SIG-M5 treated with dmso at 0.1 percent for 504 hours (cell line): ENCODE measurements around the gene GALNT2.

Source experiments
- DNase-seq: peaks from one replicate; lab custom pipeline; 2025; ENCODE audit not compliant: unreplicated experiment; lab: John Stamatoyannopoulos, UW

Gene GALNT2

DNA sequence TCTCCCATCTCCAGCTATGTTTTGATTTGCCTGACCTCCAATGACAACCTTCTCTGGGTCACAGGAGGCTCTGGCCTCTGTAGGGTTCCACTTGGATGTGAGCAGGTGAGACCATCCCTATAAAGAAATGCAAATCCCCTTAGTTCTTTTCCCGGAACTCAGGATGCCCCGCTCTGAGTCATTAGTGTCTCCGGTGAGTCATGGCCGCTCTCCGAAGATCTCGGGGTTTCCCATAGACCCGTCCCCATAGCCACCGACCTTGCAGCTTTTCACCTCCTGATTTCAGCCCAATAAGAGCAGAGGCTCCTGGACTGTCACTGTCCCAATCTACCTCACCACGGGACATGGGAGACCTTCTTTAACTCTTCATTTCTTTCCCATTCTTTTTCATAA is 260.9 kb downstream of the GALNT2 start:
- DNase-seq: no peak

DNA sequence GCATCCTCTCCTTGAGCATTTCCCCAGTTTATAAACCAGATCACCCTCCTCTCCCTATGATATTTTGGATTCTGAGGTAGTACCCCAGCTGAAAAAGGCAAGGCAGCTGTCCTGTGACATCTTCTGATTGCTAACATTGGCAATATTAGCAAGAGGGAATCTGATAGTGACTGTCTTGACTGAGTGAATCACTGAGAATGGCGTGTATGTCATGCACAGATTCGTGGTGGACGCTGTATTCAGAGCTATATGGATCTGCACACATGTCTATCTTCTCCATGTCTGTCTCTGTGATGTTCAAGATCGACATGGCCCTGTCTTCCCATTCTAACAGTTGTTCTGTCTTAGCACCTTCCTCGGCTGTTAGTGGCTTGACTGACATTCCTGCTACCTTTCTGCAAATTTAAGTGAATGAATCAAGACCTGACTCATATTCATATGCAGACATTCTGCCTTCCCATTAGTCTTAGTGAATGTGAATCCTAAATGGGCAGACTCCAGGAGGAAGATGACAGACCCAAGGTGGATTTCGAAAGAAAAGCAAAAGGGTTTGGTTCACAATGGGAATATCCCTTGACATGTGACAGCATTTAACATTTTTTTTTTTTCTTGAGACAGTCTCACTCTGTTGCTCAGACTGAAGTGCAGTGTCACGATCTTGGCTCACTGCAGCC is 261.4 kb downstream of the GALNT2 start:
- no peak for DNase-seq

- DNase-seq: no peak
Observed at GRCh38 chr1:230330157-230330556, 263.1 kb downstream of the GALNT2 start.
